Measurements from ENCODE around the gene AHDC1. TPM values are rescaled to one million over a fixed set of nuclear protein-coding genes. Genes with fewer than 3 reads are reported as not detected.

The AHDC1 gene
- total and polyA plus RNA-seq, 2 of the 13 experiments (the other 11 are each of a cell fraction or from before 2014, with no cell fraction given) = 1.0 to 2.7 TPM

DNA sequence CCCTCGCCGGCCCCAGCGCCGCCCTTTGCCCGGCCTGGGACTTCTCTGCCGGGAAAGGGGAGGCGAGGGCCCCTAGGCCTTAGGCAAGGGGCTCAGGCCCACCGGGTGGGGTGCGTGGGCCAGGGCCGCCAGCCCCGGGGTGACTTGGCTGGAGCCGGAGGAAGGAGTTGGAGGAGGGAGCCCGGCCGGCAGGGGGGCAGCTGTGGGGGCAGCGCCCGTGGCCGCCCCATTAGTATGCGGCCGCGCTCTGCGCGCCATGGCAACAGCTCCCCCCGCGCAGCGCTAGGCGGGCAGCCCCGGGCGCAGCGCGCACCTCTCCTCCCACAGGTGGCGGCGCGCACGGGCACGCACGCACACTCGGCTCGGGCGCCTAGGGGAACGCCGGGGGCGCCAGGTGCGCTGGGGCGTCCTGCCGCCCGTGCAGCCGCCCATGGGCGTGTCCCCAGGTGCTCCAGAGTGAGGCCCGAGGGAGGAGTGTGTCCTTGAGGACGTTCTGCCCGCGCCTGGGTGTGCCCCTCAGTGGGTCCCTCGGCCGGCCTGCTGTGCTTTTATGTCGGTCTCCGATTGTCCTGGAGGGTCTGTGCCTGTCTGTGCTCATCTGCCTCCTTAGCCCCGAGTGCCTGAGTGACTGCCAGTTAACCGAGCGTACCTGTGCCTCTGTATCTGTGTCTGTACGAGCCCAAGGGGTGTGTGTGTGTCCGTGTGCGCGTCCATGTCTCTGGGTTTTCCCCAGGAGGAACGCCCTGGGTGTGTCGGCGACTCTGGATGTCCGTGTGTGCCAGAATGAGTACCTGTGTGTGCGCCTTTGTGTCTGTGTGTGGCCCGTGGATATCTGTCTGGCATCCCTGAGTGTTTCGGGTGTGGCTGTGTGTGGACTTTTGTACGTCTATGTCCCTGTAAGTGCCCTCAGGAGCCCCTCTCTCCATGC lies 75.8 kb downstream of the AHDC1 start (continued):
- TF ChIP-seq PRDM15 (CRISPR knock-in tag; IDR thresholded peaks at IDR 0.05) = no peak
- TF ChIP-seq ZNF350 (CRISPR knock-in tag; IDR thresholded peaks at IDR 0.05; ENCODE audit: borderline replicate concordance, low read depth) = no peak
- peak; percentile 18; the same call in 1 of the 2 replicates for TF ChIP-seq FOXO1 (CRISPR knock-in tag; IDR thresholded peaks at IDR 0.05)
- TF ChIP-seq TCF7 (IDR thresholded peaks at IDR 0.05; ENCODE audit: low read depth) = no peak
- TF ChIP-seq, protein P1, sequence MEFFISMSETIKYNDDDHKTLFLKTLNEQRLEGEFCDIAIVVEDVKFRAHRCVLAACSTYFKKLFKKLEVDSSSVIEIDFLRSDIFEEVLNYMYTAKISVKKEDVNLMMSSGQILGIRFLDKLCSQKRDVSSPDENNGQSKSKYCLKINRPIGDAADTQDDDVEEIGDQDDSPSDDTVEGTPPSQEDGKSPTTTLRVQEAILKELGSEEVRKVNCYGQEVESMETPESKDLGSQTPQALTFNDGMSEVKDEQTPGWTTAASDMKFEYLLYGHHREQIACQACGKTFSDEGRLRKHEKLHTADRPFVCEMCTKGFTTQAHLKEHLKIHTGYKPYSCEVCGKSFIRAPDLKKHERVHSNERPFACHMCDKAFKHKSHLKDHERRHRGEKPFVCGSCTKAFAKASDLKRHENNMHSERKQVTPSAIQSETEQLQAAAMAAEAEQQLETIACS (CRISPR knock-in tag; IDR thresholded peaks at IDR 0.05) = peak; percentile 77
- no peak for TF ChIP-seq NCOR1 (IDR thresholded peaks at IDR 0.05; ENCODE audit: borderline replicate concordance, low read length)
- TF ChIP-seq AGO2 (optimal IDR thresholded peaks at IDR 0.05; ENCODE audit: low read depth, low read length) = peak; percentile 79
- TF ChIP-seq ZNF547 (CRISPR knock-in tag; IDR thresholded peaks at IDR 0.05) = 0 out of 2 replicates have a peak, but pooled peaks have one; percentile 68
- no peak for TF ChIP-seq SRSF1 (optimal IDR thresholded peaks at IDR 0.05; ENCODE audit: low read depth, low read length)
- no peak for TF ChIP-seq PTBP1 (IDR thresholded peaks at IDR 0.05; ENCODE audit: low read depth, low read length, poor library complexity, severe bottlenecking)
- TF ChIP-seq ZNF83 (CRISPR knock-in tag; IDR thresholded peaks at IDR 0.05; ENCODE audit: borderline replicate concordance) = no peak
- no peak for TF ChIP-seq HNRNPH1 (optimal IDR thresholded peaks at IDR 0.05; ENCODE audit: low read depth, low read length)
- TF ChIP-seq SMARCC2 (IDR thresholded peaks at IDR 0.05) = no peak
- TF ChIP-seq SAP130 (CRISPR knock-in tag; IDR thresholded peaks at IDR 0.05; ENCODE audit: low read depth) = peak; percentile 55
- TF ChIP-seq, protein P2, sequence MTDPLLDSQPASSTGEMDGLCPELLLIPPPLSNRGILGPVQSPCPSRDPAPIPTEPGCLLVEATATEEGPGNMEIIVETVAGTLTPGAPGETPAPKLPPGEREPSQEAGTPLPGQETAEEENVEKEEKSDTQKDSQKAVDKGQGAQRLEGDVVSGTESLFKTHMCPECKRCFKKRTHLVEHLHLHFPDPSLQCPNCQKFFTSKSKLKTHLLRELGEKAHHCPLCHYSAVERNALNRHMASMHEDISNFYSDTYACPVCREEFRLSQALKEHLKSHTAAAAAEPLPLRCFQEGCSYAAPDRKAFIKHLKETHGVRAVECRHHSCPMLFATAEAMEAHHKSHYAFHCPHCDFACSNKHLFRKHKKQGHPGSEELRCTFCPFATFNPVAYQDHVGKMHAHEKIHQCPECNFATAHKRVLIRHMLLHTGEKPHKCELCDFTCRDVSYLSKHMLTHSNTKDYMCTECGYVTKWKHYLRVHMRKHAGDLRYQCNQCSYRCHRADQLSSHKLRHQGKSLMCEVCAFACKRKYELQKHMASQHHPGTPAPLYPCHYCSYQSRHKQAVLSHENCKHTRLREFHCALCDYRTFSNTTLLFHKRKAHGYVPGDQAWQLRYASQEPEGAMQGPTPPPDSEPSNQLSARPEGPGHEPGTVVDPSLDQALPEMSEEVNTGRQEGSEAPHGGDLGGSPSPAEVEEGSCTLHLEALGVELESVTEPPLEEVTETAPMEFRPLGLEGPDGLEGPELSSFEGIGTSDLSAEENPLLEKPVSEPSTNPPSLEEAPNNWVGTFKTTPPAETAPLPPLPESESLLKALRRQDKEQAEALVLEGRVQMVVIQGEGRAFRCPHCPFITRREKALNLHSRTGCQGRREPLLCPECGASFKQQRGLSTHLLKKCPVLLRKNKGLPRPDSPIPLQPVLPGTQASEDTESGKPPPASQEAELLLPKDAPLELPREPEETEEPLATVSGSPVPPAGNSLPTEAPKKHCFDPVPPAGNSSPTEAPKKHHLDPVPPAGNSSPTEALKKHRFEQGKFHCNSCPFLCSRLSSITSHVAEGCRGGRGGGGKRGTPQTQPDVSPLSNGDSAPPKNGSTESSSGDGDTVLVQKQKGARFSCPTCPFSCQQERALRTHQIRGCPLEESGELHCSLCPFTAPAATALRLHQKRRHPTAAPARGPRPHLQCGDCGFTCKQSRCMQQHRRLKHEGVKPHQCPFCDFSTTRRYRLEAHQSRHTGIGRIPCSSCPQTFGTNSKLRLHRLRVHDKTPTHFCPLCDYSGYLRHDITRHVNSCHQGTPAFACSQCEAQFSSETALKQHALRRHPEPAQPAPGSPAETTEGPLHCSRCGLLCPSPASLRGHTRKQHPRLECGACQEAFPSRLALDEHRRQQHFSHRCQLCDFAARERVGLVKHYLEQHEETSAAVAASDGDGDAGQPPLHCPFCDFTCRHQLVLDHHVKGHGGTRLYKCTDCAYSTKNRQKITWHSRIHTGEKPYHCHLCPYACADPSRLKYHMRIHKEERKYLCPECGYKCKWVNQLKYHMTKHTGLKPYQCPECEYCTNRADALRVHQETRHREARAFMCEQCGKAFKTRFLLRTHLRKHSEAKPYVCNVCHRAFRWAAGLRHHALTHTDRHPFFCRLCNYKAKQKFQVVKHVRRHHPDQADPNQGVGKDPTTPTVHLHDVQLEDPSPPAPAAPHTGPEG (CRISPR knock-in tag; IDR thresholded peaks at IDR 0.05) = no peak
- TF ChIP-seq SIN3A (IDR thresholded peaks at IDR 0.05; ENCODE audit: borderline replicate concordance, low read depth, low read length) = no peak
- TF ChIP-seq CHCHD3 (CRISPR knock-in tag; IDR thresholded peaks at IDR 0.05) = 0 out of 2 replicates have a peak, but pooled peaks have one; percentile 16

Measured in HepG2 (cell line).